HG03520 (cell line): ENCODE results near the gene ITGAE.

Experiments used
- ATAC-seq: cut with Tn5 transposase; IDR thresholded peaks from one replicate; pipeline ENCODE4 v1.9.1; 2021; ENCODE audit warnings: mild to moderate bottlenecking, moderate library complexity; ENCODE audit not compliant: unreplicated experiment

ITGAE gene

DNA sequence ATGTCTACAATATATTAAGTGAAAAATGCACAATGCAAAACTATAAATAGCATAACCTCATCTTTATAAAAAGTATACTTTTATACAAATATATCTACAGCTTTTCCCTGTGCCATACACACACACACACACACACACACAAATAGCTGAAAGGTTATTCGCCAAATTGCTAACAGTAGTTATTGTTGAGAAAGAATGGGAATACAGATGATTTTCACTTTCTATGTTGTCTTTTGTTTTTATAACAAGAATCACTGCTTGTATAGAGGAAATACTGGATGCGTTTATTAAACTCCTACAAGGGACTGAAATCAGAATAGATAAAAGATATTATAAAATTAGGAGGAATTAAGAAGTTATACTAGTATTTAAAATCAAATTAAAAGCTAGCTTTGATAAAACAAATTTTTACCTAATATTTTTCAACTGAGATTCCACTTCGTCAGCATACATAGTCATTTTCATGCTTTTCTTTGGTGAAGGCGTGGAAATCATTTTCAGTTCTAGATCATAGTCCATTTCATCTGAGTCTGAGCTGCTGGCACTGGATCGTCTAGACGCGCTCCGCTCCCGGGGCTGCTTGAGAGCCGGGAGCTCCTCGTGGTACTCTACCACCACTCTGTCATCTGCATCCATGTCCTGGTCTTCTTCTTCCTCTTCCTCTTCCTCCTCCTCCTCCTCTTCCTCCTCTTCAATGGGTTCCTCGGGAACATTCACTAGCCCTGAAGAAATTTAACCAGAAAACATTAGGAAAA lies 17.0 kb upstream of the ITGAE start:
- no peak for ATAC-seq

DNA sequence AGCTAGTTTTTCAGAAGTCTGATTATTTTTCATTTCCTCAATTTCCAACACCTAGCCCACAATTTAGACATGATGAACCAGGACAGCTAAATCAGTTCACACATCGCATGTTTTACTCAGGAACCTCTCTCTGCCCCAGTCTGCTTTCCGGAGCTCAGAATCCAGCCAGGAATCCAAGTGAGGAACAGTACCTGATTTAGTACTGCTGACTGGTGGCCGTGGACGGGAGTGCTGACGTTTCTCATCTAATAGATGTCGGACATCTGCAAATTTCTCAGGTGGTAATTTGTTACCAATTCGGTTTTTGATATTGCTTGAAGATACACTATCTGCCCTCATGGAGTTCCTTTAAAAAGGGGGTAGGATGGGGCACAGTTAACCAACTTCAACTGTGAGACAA lies 14.9 kb upstream of the ITGAE start:
- no peak for ATAC-seq

DNA sequence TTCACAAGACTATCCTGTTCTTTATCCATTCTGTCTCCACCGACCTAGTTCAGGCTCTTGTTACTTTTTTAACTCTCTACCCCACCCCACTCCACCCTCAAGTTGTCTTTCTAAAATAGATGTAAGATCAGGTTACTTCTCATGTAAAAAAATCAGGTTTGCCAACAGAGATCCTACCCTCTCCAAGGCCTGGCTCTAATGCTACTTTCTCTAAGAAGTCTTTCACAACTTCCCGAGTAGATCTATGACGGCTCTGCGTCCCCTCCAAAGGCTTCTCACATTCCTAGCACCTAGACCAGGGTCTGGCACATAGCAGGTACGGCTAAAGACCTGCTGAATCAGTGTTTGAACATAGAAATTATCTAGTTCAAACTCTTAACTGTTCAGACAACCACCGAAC lies 14.1 kb upstream of the ITGAE start:
- no peak for ATAC-seq

DNA sequence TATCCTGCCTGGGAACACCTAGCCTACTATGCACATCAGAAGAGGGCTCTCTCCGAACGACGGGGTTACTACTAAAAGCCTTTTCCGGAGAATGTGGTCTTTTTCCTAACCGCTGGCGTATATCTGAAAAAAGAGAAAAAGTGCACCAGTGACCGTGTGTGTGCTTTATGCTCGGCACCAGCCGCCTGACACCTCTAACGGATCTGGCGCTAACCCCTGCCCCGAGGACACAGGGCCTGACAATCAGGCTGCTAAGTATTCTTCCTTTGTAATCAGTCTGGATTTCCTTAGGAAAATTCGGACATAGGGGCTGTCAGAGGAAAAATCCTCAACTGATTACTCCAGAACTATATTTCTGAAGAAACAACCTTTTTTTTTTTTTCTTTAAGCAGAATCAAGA lies 13.4 kb upstream of the ITGAE start:
- ATAC-seq, result no peak

DNA sequence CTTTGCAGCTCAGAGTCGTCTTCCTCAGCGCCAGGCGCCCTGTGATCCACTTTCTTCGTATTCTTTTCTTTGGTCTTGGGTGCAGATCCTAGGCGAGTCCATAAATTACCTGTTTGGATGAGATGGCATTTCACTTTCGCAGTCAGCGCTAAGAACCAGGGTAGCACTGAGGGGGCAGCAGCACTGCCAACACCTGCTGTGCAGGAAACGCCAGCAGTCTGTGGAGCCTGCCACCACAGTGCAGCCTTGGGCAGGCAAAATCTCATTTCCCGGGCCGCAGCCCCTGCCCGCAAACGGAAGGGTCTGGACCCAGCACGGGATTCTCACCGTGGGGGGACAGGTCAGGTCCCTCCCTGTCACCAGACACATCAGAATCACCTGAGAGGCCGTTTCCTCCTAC lies 12.2 kb upstream of the ITGAE start:
- ATAC-seq, result no peak

DNA sequence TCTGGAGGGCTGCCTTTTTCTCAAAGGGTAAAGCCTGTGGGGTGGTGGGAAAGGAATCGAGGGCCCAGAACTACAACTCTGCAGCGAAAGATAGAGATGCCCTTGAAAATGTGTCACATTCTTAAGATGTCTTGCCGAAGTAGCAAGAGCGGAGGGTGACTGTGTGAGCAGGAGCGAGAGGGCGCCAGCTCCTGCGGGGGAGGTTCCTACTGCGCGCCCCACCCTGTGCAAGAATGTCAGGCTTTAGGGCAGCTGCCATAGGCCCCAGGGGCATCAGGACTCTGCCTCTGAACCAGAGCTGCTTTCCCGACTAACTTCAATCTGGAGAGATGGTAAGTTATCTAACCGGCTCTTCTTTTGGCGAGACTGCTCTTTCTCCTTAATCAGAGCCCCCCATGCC lies 11.8 kb upstream of the ITGAE start:
- ATAC-seq, result no peak

DNA sequence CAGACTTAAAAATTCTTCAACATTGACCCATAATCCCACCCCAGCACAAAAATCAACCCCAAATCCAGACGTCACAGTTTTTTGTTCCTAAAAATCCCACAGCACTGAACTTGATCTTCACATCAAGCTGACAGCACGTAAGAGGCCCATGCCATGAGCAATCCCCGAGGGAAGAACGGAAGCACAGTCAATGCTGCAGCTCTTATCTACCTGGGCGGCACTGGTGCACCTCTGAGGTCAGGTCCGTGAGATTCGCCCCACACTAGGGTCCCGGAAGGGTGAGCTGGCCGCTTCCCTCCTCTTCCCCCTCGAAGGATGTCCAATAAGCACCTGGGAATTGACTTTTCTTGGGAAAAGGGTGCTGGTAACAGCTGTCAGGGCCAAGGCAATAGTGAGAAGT lies 11.3 kb upstream of the ITGAE start:
- ATAC-seq, result no peak

DNA sequence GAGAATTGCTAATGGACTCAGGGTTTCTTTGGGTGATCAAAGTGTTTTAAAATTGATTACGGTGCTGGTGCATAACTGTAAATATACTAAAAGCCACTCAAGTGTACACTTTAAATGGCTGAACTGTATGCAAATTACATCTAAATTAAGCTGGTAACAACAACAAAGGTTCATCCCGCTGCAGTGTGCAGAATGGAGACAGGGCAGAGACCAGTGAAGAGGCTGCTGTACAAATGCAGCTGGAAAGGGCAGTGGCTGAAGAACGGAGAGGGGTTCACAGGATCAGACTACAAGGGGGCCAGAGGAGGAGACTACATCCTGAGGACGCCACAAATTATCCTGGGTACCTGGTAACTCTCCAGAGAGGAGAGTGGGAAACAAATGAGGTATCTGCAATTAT lies 9.0 kb upstream of the ITGAE start:
- ATAC-seq, result no peak

DNA sequence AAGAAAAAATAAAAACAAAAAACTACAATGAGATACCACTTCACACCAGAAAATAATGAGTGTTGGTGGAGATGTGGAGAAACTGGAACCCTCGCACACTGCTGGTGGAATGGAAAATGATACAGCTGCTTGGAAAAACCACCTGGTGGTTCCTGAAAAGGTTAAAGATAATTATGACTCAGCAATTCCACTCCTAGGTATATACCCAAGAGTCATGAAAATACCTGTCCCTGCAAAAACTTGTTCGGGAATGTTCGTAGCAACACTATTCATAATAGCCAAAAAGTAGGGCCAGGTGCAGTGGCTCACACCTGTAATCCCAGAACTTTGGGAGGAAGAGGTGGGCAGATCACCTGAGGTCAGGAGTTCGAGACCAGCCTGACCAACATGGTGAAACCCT lies 8.1 kb upstream of the ITGAE start:
- no peak for ATAC-seq

DNA sequence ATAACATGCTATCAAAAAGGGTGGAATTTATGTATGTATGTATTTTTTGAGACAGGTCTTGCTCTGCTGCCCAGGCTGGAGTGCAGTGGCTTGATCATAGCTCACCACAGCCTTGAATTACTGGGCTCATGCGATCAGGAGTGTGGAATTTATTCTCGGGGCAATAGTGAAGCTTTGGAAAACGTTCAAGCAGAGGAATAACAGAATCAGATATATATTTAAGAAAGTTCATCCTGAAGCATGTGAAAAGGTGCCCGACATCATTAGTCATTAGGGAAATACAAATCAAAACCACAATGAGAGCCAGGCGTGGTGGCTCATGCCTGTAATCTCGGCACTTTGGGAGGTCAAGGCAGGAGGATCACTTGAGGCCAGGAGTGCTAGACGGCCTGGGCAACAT lies 7.7 kb upstream of the ITGAE start:
- ATAC-seq, result no peak

DNA sequence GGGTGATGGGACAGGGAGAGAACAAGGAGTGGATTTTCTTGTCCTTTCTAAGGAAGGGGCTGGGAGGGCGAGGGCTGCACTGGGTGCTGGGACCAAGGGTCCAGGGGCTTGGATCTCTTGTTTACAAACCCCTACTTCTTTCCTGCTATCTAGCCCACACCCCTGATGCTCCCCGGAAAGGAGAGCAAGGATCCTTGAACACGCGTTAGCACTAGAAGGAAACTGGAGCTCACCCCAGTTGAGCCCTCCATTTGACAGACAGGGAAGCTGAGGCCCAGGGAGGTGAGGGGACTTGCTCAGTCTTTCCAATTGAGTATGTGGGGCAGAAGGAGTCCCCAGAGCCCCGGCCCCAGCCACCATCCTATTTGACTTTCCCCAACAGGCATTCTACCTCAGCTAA lies 4.6 kb upstream of the ITGAE start:
- no peak for ATAC-seq

DNA sequence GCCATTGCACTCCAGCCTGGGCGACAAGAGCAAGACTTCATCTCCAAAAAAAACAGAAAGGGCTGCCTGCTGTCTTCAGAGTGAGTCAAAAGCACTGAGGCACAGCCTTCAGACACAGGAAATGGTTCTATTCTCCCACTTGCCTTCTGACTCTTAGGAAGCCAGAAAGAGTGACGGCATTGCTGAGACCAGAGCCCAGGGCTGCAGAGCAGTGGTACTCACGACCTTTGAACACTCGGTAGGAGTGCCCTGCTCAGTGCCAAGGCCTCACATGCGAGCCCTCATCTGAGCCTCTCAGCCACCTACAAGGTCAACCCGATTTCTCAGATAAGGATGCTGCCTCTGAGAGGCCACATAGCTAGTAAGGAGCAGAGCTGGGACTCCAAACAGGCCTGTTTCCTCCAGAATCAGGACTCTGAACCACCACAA lies 3.5 kb upstream of the ITGAE start:
- ATAC-seq, result no peak

DNA sequence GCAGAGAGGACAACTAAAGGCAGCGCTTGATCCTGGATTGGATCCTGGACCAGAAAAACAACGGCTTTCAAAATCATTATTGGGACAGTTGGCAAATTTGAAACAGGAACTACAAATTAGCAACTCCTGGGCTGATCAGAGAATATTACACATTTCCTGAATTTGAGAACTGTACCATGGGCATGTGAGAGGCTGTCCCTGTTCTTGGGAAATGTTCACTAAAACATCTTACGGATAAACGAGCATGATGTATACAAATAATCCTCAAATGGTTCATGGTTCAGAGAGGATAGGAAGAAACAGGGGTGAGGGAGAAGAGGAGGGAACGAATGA lies 2.3 kb upstream of the ITGAE start:
- ATAC-seq, result no peak

DNA sequence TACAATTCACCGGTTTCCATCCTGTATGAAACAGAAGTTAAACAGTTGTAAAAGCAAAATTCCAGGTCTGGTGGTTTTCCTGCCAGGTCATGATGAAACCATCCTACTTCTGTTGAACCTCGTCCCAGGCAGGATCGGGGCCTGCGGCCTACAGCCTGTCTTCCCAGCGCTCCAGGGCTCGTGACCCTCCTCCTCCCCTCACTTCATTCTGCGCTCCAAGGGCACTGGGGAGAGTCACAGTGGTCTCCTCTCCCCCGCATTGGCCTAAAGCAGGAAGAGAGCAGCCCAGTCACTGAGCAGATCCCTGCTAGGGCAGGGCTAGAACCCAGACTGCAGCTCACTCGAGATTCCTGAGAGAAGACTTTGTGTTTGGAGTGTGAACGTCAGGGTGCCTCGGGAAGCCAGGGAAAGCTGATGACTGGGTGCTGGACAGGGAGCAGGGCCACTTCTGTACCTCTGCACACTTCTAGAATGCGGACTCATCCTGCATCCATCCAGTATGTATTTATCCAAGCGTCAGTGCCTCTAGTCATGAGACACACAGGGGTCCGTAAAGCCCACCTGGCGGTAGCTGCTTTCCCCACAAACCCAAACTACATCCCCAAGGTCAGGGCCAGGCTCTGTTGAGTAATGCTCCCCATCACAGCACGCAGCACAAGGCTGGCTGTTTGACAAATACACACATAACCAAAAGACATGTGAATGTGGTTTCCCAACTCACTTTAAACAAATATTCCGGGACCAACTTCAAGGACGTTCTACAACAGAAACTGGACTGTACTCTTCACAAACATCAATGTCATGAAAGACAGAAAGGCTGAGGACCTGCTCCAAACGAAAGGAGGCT lies 1.7 kb upstream of the ITGAE start:
- ATAC-seq, result no peak

DNA sequence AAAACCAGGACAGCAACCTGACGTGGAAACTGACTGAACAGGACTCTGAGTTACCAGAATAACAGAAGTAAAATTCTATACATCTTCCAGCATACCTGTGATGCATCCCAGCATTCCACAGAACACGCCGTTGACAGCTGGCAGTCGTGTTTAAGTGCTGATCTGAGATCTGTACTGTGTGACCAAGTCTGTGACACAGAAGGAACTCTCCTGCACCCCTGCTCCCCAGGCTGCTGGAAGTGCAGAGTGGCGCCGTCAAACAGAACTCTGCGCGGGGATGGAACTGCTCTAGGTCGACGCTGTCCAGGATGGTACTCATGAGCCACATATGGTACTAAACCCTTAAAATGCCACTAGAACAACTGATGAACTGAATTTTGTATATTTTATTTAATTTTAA lies 804 bp upstream of the ITGAE start:
- ATAC-seq, result no peak

DNA sequence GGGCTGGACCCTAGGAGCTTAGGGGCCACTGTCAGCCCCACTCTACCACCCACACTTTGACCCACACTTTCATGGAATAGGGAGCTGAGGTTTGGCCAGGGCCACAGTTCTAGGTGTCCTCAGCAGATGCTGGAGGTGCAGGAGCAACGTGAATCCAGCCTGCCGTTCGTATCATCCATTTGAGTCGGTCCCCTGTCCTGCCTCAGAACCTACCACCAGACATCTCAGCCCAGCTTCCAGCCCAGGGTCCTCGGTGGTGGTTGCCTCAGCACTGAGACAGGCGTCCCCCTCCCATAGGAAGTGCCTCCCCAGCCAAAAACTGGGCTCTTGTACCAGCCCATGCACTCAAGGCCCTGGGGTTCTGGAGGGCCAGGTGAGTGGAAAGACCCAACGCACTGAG lies 359 bp upstream of the ITGAE start:
- no peak for ATAC-seq

DNA sequence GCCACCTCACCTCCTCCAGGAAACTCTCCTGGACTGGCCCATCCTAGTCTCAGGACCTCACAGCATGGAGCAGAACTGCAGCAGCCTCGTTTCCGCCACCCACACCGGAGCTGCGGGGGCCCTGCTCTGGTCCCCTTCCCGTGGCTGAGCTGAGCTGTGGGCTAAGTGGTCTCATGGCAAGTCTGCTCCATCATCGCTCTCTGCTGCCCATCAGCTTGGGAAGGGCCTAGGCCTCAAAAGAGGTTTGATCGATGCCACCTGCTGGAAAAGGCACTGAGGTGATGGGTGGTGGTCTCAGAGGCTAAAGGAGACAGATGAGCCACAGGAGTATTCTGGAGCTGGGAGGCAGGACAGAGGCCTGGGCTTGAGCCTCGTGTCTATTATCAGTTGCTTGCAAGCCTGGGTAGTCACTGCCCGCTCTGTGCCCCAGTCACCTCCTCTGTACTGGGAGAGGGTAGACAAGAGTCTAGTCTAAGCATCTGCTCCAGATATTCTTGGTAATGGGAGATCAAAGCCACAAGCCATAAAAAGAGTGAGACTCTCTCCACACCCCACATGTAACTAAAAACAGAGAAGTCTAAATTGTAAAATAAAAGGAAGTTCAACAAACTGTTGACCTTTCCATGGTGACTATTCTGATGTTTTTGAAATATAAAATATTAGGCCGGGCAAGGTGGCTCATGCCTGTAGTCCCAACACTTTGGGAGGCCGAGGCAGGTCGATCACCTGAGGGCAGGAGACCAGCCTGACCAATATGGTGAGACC lies 1.6 kb downstream of the ITGAE start:
- no peak for ATAC-seq

DNA sequence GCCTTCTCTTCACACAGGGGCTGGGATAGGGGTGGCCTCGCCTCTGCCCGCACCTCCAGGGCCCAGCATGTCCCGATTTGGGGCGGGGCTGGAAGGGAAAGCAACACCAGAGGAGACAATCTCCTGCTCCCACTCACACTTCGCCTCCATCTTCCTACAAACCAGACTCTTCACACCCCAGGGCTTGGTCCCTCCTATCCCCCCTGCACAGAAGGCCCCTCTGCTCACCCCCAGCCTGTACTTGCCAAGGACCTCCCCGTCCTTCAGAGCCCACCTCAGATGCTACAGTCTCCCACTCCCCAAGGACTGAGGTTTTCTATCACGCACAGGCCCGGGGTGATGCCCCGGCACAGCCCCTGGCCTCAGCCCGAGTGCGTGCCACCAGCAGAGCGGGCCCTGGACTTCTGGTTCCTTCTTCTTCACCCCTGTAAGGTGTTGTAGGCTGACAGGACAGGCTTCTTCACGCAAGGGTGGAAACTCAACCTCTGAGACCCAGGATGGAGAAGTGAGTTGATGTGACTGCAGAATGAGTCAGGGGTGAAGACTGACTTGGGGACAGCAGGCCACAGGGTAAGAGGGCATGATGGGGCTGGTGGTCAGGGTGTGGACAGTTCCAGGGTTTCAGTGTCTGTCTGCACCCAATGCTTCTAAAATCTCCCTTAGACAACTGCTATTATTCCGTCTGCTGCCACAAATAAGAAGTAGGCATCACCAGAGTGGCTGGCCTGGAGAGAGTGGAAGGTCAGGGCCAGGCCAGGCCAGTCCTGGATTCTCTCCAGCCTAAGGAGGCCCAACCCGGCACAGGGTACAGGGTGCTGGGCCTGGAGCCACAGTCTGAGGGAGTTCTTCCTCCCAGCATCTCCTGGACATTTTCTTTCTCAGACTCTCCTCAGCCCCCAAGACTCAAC lies 2.5 kb downstream of the ITGAE start:
- ATAC-seq, result no peak

DNA sequence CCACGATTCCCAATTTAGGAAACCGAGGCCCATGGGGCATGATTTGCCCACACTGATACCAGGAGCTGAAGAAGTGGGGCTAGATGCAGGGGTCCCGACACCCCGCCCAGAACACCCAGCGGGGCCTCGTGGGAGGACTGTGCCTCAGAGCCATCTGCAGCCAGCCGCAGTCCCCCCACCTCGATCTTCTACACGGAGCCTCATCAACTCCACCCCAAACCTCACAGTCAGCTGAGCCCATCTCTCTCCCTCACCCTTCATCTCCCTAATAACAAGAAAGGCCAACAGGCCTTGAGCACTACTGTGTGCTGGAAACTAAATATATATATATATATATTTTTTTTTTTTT lies 4.2 kb downstream of the ITGAE start:
- no peak for ATAC-seq

DNA sequence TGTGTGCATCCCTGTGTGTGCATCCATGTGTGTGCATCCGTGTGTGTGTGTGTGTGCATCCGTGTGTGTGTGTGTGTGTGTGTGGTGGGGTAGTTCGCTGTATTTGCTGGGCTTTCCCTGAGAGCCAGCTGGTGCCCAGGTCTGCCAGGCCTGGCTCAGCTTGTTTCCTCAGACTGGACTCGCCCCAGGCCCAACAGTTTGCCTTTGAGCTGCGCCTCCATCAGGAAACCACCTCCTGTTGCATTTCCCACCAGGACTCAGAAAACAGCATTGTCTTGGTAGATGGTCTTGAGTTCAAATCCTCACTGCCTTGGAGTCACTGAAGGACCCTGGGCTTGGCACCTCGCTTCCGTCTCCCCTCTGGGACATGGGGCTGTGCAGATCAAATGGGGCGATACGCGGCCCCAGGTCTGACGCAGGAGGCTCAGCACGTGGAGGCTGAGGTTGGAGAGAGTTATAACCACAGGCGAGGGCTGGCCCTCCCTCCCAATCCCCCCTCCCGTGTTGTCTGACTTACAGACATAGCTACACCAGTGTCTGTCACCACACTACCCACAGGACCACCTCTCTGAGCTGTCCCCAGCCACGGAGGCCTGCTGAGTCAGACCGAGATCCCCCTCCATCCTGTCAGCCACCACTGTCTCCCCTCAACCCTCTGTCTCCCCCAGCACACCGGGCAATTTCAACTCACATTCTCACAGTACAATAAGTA lies 4.7 kb downstream of the ITGAE start:
- no peak for ATAC-seq
